HG02678 (cell line): ENCODE results near the gene KIF4A.
"Not testable (repeated sequence)": the region's sequence is repeated elsewhere in the genome, so short reads cannot be mapped to it uniquely, and the experiment has no call there.

Experiments used
- ATAC-seq: cut with Tn5 transposase; IDR thresholded peaks from one replicate; pipeline ENCODE4 v1.9.1; 2021; ENCODE audit warnings: mild to moderate bottlenecking, moderate library complexity; ENCODE audit not compliant: unreplicated experiment

Gene KIF4A

DNA sequence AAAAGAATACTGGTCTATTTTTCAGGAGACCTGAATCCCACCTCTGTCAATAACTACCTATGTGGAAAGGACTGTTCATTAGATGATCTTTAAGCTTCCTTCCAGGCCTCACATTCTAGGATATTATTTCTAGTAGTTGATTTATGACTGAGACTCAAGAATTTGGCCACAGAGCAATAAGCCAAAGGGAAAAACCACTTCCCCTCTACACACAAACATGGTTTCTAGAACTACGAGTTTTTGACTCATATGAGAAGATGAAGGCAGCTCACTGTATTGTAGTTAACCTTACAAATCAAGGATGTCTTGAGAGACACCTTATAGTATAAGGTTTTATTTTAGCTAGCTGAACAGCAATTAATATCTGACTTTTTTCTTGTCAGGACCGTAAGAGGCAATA is 96.3 kb downstream of the KIF4A start:
- ATAC-seq: no peak

DNA sequence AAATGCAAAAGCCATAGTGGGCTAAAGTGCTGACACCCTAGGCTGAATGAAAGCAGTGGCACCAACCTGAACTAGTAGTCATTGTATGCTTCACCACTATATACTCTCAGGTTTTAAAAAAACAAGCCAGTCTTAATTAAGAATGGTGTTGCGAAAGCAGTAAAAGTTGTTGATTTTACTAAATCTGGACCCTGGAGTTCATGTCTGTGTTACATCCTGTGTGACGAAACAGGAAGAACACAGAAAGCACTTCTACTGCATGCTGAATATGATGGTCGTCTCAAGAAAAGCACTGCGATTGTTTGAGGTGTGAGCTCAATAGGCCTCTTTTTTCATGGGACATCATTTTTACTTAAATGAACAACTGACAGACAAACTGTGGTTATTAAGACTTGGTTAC is 109.0 kb downstream of the KIF4A start:
- ATAC-seq: no peak

DNA sequence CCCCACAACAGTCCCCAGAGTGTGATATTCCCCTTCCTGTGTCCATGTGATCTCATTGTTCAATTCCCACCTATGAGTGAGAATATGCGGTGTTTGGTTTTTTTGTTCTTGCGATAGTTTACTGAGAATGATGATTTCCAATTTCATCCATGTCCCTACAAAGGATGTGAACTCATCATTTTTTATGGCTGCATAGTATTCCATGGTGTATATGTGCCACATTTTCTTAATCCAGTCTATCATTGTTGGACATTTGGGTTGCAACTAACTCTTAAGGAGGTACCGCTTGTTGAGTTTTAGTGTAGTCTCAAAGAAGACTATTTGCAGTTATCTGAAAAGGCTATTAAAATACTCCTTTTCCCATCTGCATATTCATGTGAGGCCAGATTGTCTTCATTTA is 110.3 kb downstream of the KIF4A start:
- ATAC-seq: not testable (repeated sequence)

DNA sequence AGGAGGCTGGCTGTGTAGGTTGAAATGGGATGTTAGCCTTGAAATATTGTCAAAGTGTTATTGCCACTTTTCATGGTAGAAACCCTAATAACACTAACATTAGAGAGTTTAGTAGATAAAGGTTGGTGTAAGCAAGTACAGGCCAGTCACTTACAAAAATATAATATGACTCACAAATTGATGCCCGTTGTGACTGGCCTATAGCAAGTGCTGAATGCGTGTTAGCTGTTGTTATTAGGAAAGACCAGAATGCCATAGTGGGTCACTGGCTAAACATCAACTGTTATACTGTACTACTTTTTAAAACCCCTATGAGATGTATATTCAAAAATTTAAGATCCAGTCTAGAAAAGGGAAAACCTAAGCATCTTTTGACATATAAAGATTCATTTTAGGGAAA is 112.8 kb downstream of the KIF4A start:
- no peak for ATAC-seq

DNA sequence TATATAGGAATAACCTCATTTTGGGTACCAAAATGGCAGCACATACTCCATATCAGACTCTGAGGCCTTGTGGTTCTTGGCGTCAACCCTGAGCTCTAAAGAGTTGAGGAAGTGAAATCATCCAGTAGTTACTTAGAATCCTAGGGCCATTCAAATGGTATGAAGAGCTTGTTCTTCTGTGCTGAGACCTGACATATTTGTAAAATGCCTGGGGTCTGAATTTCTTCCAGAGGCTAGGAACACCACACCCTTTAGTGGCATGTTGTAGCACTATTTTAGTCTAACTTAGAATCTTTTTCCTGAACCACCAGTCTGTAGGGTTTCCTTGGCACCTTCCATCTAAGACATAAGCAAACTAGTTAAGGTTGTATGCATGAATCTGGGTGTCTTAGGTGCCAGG is 115.1 kb downstream of the KIF4A start:
- no peak for ATAC-seq

DNA sequence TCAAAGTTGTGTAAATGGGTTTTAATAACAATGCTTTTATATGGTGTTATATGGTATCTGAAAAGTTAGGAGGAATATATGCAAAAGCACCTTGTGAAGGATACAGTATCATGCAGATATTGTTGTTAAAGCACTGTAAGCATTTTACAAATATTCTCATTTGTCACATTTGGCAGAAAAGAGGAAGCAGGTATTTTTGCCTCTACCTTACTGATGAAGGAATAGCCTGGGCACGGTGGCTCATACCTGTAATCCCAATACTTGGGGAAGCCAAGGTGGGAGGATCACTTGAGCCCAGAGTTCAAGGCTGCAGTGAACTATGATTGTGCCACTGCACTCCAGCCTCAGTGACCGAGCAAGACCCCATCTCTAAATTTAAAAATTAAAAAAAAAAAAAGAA is 121.0 kb downstream of the KIF4A start:
- no peak for ATAC-seq

DNA sequence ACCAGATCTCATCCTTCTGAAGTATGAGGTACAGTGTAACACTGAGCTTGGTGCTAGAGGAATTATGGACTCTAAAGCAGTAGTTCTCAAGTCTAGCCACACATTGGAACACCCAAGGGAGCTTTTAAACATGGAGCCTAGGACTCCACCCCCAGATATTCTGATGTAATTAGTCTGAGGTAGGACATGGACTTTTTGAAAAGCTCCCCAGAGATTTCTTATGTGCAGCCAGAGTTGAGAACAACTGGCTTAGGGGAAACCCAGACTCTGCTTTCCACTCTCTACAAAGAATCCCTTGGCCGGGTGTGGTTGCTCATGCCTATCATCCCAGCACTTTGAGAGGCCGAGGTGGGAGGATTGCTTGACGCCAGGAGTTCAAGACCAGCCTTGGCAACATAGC is 121.6 kb downstream of the KIF4A start:
- ATAC-seq: no peak

DNA sequence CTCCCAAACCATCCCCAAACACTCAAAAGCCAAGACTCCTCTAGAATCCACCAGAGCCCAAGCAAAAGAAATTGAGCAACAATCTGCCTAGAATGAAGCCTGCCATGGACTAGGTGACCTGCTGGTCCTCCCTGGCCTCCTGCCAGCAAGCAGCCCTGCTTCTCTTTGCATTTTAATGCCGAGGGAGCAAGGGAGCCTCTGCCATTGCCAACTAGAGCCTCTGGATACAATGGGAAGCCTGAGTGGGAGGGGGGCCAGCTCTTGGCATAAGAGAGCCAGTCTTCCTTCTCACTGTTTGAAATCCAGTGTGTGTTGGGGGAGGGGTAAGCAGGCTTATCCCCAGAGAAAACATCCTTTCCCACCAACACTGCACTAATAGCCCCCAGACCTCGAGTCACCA is 131.7 kb downstream of the KIF4A start:
- no peak for ATAC-seq

DNA sequence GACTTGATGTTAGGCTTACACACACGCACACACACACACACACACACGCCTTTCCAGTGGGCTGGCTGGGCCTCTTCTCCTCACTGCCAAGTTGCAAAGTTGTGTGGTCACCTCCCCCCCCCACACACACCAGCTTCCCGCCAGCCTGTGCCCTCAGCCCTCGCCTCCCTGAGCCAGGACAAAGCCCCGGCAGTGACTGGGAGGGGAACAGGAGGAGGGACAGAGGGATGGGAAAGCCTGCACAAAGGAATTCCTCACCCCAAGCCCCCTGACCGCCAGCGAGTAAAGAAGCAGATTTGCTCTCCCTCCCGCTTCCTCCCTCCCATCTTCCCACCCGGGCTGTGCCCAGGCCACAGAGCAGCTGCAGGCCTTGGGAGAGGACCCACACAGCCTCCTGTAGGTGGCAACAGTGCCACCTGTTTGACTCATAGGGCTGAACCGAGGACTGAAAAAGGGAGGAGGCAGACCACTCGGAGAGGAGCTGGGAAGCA is 133.0 kb downstream of the KIF4A start, which contains the start of gene GDPD2:
Gene GDPD2, plus strand, starts transcription at position 464 of the 491 bp plus-strand sequence. CDS start 1,671 bp downstream, outside the sequence.
- ATAC-seq: no peak

DNA sequence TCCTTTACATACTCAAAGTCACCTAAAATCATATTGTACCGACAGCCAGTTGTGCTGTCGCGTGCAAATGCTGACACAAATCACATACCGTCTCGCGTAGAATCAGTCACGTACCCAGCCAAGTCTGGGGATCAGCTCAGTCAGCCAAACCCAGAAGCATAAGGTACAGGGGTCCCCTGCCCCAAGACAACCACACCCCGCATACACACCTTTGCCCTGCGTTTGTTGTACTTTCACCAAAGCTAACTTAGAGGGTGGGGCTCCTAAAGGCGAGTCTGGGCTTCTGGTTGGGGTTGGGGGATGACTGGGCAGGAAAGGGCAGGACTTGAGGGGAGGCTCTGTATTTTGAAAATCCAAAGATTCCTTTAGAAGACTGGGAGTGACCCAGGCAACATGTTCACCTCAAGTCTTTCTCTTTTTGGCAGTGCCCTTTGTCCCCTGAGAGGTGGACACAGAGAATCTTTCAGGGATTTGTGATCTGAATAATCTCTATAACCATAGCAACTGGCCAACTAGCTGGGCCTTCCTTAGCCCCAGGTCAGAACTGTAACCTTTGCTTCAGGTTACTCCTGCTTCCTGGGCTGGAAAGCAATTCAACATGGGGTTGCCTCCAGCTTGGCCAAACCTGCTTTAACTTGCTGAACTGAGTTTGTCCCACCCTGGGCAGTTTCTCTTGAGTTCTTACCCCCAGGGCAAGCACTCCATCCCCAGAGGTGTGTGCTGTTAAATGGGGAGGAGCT is 134.2 kb downstream of the KIF4A start:
- no peak for ATAC-seq

DNA sequence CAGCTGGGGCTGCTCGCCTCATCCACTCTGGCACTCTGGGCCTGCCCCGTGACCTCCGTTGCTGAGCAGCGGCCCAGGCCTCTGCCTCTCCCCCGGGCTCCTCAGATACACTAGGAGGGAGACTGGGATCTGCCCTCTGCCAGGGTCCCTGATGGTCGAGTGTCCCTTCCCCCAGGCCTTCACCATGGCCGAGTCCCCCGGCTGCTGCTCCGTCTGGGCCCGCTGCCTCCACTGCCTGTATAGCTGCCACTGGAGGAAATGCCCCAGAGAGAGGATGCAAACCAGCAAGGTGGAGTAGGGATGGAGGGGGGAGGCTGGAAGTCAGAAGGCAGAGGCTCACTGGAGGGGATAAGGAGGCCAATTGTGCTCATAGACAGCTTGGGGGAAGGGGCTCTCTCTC is 134.9 kb downstream of the KIF4A start:
- ATAC-seq: no peak

DNA sequence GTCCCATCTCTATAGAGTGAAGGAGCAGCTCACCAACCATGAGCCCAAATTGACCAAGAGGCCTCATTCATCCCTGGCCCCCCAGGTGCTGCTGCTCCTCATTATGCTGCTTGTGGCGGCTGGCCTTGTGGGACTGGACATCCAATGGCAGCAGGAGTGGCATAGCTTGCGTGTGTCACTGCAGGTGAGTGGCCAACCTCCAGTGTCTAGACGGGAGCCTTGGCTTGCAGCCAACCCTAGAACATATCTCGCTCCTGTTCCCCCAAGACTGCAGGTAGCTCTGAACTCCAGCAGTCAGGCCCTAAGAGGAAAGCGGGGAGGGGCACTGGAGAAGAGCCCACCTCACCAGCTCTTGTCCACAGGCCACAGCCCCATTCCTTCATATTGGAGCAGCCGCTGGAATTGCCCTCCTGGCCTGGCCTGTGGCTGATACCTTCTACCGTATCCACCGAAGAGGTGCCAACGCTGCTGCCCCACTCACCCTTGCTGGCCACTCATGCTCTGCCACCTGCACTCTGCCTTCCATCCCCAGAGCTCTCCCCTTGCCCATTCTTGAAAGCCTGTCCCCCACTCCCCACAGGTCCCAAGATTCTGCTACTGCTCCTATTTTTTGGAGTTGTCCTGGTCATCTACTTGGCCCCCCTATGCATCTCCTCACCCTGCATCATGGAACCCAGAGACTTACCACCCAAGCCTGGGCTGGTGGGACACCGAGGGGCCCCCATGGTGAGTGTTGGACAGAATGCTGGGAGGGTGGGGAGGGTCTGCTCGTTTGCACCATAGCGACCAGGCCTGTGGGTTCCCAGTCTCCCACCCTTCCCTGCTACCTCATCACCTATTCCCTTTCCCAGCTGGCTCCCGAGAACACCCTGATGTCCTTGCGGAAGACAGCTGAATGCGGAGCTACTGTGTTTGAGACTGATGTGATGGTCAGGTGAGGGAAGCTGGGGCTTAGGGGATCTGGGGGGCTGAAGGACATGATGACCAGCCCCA is 136.7 kb downstream of the KIF4A start:
- ATAC-seq: no peak

DNA sequence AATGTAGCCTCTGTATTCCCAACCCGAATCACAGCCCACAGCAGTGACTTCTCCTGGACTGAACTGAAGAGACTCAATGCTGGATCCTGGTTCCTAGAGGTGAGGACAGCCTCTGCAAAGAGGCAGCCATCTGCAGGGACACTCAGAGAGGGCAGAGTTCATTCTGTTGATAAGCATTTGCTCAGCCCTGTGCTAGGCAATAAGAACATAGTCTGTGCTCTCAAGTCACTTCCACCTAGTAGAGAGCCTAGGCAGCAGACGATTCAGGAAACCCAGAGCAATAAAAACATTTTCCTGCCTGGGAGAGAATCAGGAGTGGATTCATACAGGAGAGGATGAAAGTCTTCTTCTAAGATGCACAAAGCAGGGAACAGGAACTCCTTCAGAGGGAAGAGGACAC is 137.5 kb downstream of the KIF4A start:
- ATAC-seq: no peak

DNA sequence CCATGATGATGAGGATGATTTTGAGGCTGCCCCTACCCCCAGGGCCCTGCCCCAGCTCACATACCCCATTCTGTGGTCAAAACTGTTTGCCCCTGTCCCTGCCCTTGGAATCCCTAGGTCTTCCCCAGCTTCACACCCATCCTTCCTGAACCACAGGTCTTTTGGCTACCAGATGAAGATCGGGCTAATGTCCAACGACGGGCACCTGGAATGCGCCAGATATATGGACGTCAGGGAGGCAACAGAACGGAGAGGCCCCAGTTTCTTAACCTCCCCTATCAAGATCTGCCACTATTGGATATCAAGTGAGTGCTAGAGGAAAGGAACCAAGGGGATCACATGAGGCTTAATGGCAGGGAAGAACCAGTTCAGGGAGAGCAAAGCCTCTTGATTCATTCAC is 139.9 kb downstream of the KIF4A start:
- no peak for ATAC-seq

DNA sequence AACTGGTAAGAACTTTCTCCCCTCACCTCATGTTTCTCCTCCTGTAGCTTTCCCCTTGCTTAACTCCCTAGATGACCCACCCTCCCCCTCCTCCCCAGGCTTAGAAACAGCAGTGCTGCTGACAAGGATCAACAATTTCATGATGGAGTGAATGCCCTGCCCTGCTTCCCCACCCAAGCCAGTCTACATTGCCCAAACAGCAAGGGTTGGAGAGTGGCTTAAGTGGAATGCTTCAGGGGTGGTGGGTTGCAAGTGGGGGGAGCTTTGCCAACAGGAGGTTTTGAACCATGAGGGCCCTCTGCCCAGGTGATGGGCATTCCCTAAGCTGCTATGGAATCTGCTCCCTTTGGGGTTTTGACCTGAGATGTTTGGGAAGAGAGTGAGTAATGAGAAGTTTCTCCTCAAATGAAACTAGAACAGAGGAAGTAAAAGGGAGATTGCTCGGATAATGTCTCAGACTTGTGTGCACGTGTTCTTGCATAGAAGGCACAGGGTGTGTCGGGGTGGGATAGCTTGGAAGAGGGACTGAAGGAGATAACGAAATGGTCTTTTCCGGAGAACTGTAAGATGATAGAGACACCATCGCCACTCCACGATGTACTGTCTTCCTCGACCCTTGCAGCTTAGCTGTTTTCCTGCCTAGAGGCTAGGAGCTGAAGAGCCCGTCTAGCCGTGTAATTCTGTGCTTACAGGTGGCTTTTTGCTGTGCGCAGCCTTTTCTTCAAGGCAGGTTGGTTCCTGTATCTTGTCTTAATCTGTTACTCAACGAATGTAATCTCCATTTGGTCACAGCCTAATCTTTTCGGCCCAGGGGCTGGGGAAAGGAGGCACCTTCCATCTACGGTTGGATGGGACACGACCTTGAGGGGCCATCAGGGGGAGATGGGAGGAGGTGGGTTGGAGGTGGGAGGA is 143.3 kb downstream of the KIF4A start:
- no peak for ATAC-seq

DNA sequence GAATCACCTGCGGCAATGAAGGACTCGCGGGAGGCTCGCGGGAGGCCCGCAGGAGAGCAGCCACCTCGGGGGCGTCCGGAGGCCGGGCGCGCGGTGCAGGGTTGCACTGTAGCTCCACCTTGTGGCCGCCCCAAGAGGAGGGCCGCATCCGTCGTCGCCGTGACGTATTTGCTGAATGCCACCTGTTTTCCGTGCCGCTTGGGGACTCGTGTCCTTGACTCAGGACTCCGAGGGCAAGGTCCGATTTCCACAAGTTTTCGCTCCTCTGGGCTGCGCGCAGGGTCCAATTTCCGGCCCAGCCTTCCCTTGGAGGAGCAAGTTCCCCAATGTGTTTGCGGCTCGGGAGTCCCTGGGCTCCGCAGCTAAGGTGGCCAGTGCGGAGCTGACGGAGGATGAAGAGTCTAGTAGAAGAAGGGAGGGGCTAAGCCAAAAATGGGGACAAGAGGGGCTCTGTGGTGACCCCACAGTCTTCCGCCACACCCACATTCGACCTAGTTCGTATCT is 144.0 kb downstream of the KIF4A start:
- ATAC-seq: peak; percentile 64

DNA sequence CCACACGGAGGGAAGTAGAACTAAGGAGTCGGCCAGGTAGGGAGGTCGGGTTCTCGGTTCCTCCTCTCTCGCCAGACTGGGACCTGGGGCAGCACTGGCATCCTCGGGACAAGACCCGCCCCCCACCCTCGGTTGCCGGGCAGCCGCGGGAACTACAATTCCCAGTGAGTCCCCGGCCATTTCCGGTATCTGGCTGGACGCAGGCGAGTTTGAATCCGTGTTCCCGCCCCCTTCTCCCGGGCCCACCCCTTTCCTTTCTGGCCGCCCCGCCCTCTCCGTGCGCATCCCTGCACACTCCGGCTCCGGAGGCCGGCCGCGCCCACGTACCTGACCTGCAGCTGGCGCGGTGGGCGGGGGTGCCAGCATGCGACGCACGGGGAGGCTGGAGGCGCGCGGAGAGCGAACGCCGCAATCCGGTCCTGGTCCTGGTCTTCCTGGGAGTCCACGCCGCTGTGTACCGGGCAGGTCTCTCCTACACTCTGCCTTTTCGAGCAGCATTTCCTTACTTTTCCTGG is 144.5 kb downstream of the KIF4A start:
- ATAC-seq: peak; percentile 68

DNA sequence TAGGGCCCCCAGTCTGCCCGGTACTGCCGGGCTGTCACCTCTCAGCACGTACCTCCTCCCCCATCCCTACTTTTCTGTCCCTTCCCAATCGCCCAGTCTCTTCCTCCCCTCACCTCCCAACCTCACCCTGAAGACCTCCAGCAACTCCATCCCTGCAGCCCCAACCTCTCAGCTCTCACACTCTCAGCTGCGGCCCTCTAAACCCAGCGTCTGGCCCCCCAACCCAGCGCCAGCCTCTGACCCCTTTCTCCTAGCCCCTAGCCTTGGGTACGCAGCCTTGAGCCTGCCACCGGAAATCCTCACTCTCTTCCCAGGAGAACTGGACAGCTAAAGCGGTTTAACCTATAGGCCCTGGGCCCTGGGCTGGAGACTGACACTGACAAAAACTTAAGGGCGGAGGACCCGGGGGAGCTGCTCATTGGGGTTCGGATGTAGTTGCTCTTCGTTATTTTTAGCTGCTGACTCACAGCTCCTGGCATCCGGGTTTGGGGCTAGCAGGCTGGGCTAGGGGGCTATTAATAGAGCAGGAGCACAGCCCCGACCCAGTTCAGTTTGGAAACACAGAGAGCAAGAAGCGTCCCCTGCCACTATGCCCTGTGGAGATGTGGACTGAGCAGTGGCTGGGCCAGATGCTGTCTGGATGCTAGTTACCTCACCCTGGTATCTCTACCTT is 145.1 kb downstream of the KIF4A start:
- no peak for ATAC-seq

DNA sequence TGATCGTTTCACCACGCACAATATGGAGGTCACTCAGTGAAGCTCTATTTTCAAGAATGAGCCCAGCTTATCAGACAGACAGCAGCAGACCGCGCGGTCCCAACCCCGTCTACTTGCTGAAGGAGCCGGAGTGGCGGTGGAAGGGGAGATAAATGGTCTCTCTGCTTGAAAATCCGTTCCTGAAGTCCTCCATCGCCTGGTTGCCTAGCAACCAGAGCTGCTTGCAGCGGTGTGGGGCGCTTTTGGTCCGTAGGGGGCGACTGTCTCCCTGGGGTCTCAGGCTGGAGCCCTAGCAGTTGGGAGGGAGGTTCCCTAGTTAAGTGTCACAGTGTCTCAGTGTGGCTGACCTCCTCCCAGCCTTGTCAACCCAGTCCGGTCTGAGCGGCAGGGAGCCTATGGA is 146.4 kb downstream of the KIF4A start:
- no peak for ATAC-seq

DNA sequence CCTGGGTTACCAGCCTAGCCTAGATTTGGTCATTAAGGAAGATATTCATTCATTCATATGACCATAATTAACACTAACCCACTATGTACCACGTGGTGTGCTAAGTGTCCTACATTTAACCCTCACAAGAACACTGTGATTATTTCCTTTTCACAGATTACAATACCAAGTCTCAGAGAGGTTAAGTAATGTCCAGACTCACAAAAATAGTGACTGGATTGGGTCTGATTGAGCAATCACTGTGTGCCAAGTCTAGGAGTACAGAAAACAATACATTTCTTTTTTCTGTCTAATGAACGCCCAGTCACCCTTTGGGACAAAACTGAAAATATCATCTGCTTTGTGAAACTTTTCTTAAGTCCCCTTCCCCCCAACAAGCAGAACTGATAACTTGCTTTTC is 147.1 kb downstream of the KIF4A start:
- no peak for ATAC-seq
